HUES6 (cell line): ENCODE results near the gene RCAN1.
"Not testable (repeated sequence)": the region's sequence is repeated elsewhere in the genome, so short reads cannot be mapped to it uniquely, and the experiment has no call there.

Experiments used
- H3K27ac ChIP-seq: 2 replicates; pipeline ENCODE4 v1.7.0; 2013; ENCODE audit warnings: low read depth, mild to moderate bottlenecking, low read length, inconsistent platforms
- H3K27me3 ChIP-seq: 2 replicates; pipeline ENCODE4 v1.6.1; 2013; ENCODE audit warnings: low read length; ENCODE audit not compliant: control insufficient read depth, insufficient read depth
- H3K36me3 ChIP-seq: 2 replicates; pipeline ENCODE4 v1.6.1; 2013; ENCODE audit warnings: low read length; ENCODE audit not compliant: control insufficient read depth, insufficient read depth
- H3K4me1 ChIP-seq: 2 replicates; pipeline ENCODE4 v1.6.1; 2013; ENCODE audit warnings: low read length; ENCODE audit not compliant: control insufficient read depth, insufficient read depth
- H3K4me3 ChIP-seq: 2 replicates; pipeline ENCODE4 v1.5.1; 2013; ENCODE audit warnings: low read depth, low read length
- H3K9ac ChIP-seq: one replicate; pipeline ENCODE4 v1.6.1; 2013; ENCODE audit warnings: mild to moderate bottlenecking, low read length
- H3K9me3 ChIP-seq: 2 replicates; pipeline ENCODE4 v1.6.1; 2013; ENCODE audit warnings: low read depth, low read length; ENCODE audit not compliant: control insufficient read depth, insufficient read depth

Gene RCAN1

GRCh38 chr21:34565238-34565637 is 49.7 kb downstream of the RCAN1 start:
- Histone ChIP-seq H3K9me3 (no peaks in the 10 kb centered on the region), H3K4me3 (no peak overlapping the region)

GRCh38 chr21:34563370-34563769 is 51.5 kb downstream of the RCAN1 start:
- not testable (repeated sequence) for H3K4me3 ChIP-seq, H3K9me3 ChIP-seq, H3K9ac ChIP-seq, H3K36me3 ChIP-seq, H3K4me1 ChIP-seq, H3K27ac ChIP-seq, H3K27me3 ChIP-seq

More at GRCh38 chr21:34565238-34565637, 49.7 kb downstream of the RCAN1 start:
- Histone ChIP-seq H3K4me1 (no peaks in the 10 kb centered on the region), H3K36me3 (no peaks in the 10 kb centered on the region), H3K27me3 (no peaks in the 10 kb centered on the region), H3K9ac (no peak overlapping the region), H3K27ac (no peak overlapping the region)

- no peaks in the 10 kb centered on the region for H3K9me3 ChIP-seq
- no peaks in the 10 kb centered on the region for H3K4me1 ChIP-seq
- no peak overlapping the region for H3K9ac ChIP-seq
- H3K4me3 ChIP-seq = no peak overlapping the region
- no peak overlapping the region for H3K27ac ChIP-seq
- H3K36me3 ChIP-seq = no peaks in the 10 kb centered on the region
- H3K27me3 ChIP-seq = no peaks in the 10 kb centered on the region
Measured at GRCh38 chr21:34561806-34562205, 53.1 kb downstream of the RCAN1 start.

GRCh38 chr21:34560609-34561008 is 54.3 kb downstream of the RCAN1 start:
- Histone ChIP-seq H3K27me3 (no peaks in the 10 kb centered on the region), H3K9me3 (no peaks in the 10 kb centered on the region), H3K9ac (no peak overlapping the region), H3K4me1 (no peaks in the 10 kb centered on the region), H3K27ac (no peak overlapping the region), H3K4me3 (no peak overlapping the region), H3K36me3 (no peaks in the 10 kb centered on the region)

- Histone ChIP-seq H3K4me1 (no peaks in the 10 kb centered on the region), H3K27ac (no peak overlapping the region), H3K9ac (no peak overlapping the region), H3K9me3 (peaks cover 3% of the 10 kb centered on the region), H3K4me3 (no peak overlapping the region), H3K36me3 (no peaks in the 10 kb centered on the region), H3K27me3 (no peaks in the 10 kb centered on the region)
Measured at GRCh38 chr21:34560021-34560420, 54.9 kb downstream of the RCAN1 start.

GRCh38 chr21:34559089-34559631 is 55.8 kb downstream of the RCAN1 start:
- Histone ChIP-seq H3K36me3 (no peaks in the 10 kb centered on the region), H3K4me1 (no peaks in the 10 kb centered on the region), H3K4me3 (no peak overlapping the region), H3K27me3 (no peaks in the 10 kb centered on the region), H3K27ac (no peak overlapping the region), H3K9ac (no peak overlapping the region), H3K9me3 (peaks cover 11% of the 10 kb centered on the region)

- Histone ChIP-seq H3K4me3 (no peak overlapping the region), H3K36me3 (no peaks in the 10 kb centered on the region), H3K27ac (no peak overlapping the region), H3K9me3 (peaks cover 12% of the 10 kb centered on the region), H3K9ac (no peak overlapping the region), H3K27me3 (no peaks in the 10 kb centered on the region), H3K4me1 (no peaks in the 10 kb centered on the region)
Measured at GRCh38 chr21:34558166-34558565, 56.7 kb downstream of the RCAN1 start.

- Histone ChIP-seq H3K27me3 (no peaks in the 10 kb centered on the region), H3K36me3 (no peaks in the 10 kb centered on the region), H3K4me1 (no peaks in the 10 kb centered on the region), H3K9me3 (peaks cover 12% of the 10 kb centered on the region), H3K27ac (no peak overlapping the region), H3K9ac (no peak overlapping the region), H3K4me3 (no peak overlapping the region)
Measured at GRCh38 chr21:34557261-34557660, 57.7 kb downstream of the RCAN1 start.

GRCh38 chr21:34554670-34555069 is 60.2 kb downstream of the RCAN1 start:
- H3K9me3 ChIP-seq = peaks cover 12% of the 10 kb centered on the region
- not testable (repeated sequence) for H3K27me3 ChIP-seq, H3K4me1 ChIP-seq, H3K36me3 ChIP-seq, H3K9ac ChIP-seq, H3K27ac ChIP-seq, H3K4me3 ChIP-seq

- no peaks in the 10 kb centered on the region for H3K27me3 ChIP-seq
- peaks cover 12% of the 10 kb centered on the region for H3K9me3 ChIP-seq
- no peaks in the 10 kb centered on the region for H3K4me1 ChIP-seq
- no peak overlapping the region for H3K9ac ChIP-seq
- no peaks in the 10 kb centered on the region for H3K36me3 ChIP-seq
- no peak overlapping the region for H3K27ac ChIP-seq
- no peak overlapping the region for H3K4me3 ChIP-seq
Measured at GRCh38 chr21:34554227-34554626, 60.7 kb downstream of the RCAN1 start.

GRCh38 chr21:34553151-34553952 is 61.6 kb downstream of the RCAN1 start:
- peaks cover 12% of the 10 kb centered on the region for H3K9me3 ChIP-seq
- H3K27me3 ChIP-seq = no peaks in the 10 kb centered on the region
- H3K4me1 ChIP-seq = no peaks in the 10 kb centered on the region
- no peak overlapping the region for H3K27ac ChIP-seq
- no peak overlapping the region for H3K9ac ChIP-seq
- H3K4me3 ChIP-seq = no peak overlapping the region
- no peaks in the 10 kb centered on the region for H3K36me3 ChIP-seq
